HUES6 (cell line): ENCODE results near the gene PCDHA9.
A peak's percentile ranks its signal among the peaks of the same experiment; 100 is the strongest.
"Not testable (repeated sequence)": the region's sequence is repeated elsewhere in the genome, so short reads cannot be mapped to it uniquely, and the experiment has no call there.

Experiments
- H3K27ac ChIP-seq: 2 replicates; pipeline ENCODE4 v1.7.0; 2013; ENCODE audit warnings: low read depth, mild to moderate bottlenecking, low read length, inconsistent platforms
- H3K27me3 ChIP-seq: 2 replicates; pipeline ENCODE4 v1.6.1; 2013; ENCODE audit warnings: low read length; ENCODE audit not compliant: control insufficient read depth, insufficient read depth
- H3K36me3 ChIP-seq: 2 replicates; pipeline ENCODE4 v1.6.1; 2013; ENCODE audit warnings: low read length; ENCODE audit not compliant: control insufficient read depth, insufficient read depth
- H3K4me1 ChIP-seq: 2 replicates; pipeline ENCODE4 v1.6.1; 2013; ENCODE audit warnings: low read length; ENCODE audit not compliant: control insufficient read depth, insufficient read depth
- H3K4me3 ChIP-seq: 2 replicates; pipeline ENCODE4 v1.5.1; 2013; ENCODE audit warnings: low read depth, low read length
- H3K9ac ChIP-seq: one replicate; pipeline ENCODE4 v1.6.1; 2013; ENCODE audit warnings: mild to moderate bottlenecking, low read length
- H3K9me3 ChIP-seq: 2 replicates; pipeline ENCODE4 v1.6.1; 2013; ENCODE audit warnings: low read depth, low read length; ENCODE audit not compliant: control insufficient read depth, insufficient read depth

The PCDHA9 gene

DNA sequence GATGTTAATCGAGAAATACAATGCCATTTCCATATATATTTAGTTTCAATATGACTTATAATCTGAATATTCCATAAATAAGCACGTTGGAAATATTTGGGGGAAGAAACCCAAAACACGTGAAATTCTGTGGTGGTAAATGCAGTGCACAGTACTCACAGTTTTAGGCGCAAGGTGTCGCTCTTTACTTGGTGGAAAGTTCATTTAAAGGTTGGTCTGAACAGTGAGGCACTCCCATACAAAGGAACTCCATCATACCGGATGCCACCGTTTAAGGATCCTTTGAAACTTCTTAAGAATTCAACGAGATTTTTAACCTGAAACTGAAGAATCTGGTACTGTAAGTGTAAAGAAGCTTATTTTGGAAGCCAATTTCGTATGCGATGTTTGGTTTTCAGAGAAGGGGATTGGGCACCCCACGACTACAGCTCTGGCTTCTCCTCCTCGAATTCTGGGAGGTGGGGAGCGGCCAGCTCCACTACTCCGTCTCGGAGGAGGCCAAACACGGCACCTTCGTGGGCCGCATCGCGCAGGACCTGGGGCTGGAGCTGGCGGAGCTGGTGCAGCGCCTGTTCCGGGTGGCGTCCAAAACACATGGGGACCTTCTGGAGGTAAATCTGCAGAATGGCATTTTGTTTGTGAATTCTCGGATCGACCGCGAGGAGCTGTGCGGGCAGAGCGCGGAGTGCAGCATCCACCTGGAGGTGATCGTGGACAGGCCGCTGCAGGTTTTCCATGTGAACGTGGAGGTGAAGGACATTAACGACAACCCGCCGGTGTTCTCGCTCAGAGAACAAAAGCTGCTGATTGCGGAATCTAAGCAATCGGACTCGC lies 20.8 kb downstream of the PCDHA9 start, which contains the start of gene PCDHA11:
Gene PCDHA11, plus strand, starts transcription at position 237 of the 834 bp plus-strand sequence. Its CDS starts 147 bp downstream, at position 384.
- Histone ChIP-seq H3K27me3 (no peaks in the 10 kb centered on the region), H3K4me3 (peak within 1 kb of the TSS; percentile 54), H3K9ac (peak within 1 kb of the TSS; percentile 59), H3K4me1 (no peaks in the 10 kb centered on the region), H3K27ac (no peak within 1 kb of the TSS), H3K9me3 (peaks cover 2% of the 10 kb centered on the region; the same call in 1 of the 2 replicates), H3K36me3 (peaks cover 16% of the 10 kb centered on the region)

- peaks cover 2% of the 10 kb centered on the region; the same call in 1 of the 2 replicates for H3K9me3 ChIP-seq
- H3K36me3 ChIP-seq: peaks cover 16% of the 10 kb centered on the region
- H3K4me1 ChIP-seq: peaks cover 2% of the 10 kb centered on the region; the same call in 1 of the 2 replicates
- H3K27ac ChIP-seq: no peak overlapping the region
- no peaks in the 10 kb centered on the region for H3K27me3 ChIP-seq
- H3K9ac ChIP-seq: no peak overlapping the region
- H3K4me3 ChIP-seq: peak overlapping the region; percentile 54
Measured at GRCh38 chr5:140869555-140869886, 21.3 kb downstream of the PCDHA9 start.

GRCh38 chr5:140870221-140871201 lies 22.3 kb downstream of the PCDHA9 start:
- H3K4me1 ChIP-seq: peaks cover 3% of the 10 kb centered on the region; the same call in 1 of the 2 replicates

GRCh38 chr5:140875085-140876065 lies 27.2 kb downstream of the PCDHA9 start, which contains the start of gene PCDHA12:
PCDHA12 (plus strand) TSS chr5:140875308; CDS start chr5:140875473, 165 bp downstream.
- Histone ChIP-seq H3K27me3 (no peaks in the 10 kb centered on the region), H3K9me3 (no peaks in the 10 kb centered on the region), H3K4me1 (peaks cover 3% of the 10 kb centered on the region; the same call in 1 of the 2 replicates), H3K36me3 (peaks cover 11% of the 10 kb centered on the region; the same call in 1 of the 2 replicates), H3K9ac (peak within 1 kb of the TSS; percentile 90), H3K4me3 (peak within 1 kb of the TSS; percentile 89), H3K27ac (peak within 1 kb of the TSS; percentile 74; the same call in 1 of the 2 replicates)

More at GRCh38 chr5:140870221-140871201, 22.3 kb downstream of the PCDHA9 start:
- Histone ChIP-seq H3K36me3 (peaks cover 16% of the 10 kb centered on the region), H3K9ac (no peak overlapping the region), H3K27ac (no peak overlapping the region), H3K27me3 (no peaks in the 10 kb centered on the region), H3K4me3 (no peak overlapping the region), H3K9me3 (peaks cover 2% of the 10 kb centered on the region; the same call in 1 of the 2 replicates)

GRCh38 chr5:140876541-140877261 lies 28.5 kb downstream of the PCDHA9 start:
- H3K27me3 ChIP-seq, H3K27ac ChIP-seq, H3K4me1 ChIP-seq, H3K9me3 ChIP-seq, H3K9ac ChIP-seq, H3K4me3 ChIP-seq, H3K36me3 ChIP-seq: not testable (repeated sequence)

GRCh38 chr5:140877262-140877581 lies 29.0 kb downstream of the PCDHA9 start:
- Histone ChIP-seq H3K4me3 (no peak overlapping the region), H3K4me1 (peaks cover 3% of the 10 kb centered on the region; the same call in 1 of the 2 replicates), H3K9ac (no peak overlapping the region), H3K9me3 (no peaks in the 10 kb centered on the region), H3K27me3 (no peaks in the 10 kb centered on the region), H3K27ac (no peak overlapping the region), H3K36me3 (0 out of 2 replicates have a peak, but pooled peaks cover 2% of the 10 kb centered on the region)

DNA sequence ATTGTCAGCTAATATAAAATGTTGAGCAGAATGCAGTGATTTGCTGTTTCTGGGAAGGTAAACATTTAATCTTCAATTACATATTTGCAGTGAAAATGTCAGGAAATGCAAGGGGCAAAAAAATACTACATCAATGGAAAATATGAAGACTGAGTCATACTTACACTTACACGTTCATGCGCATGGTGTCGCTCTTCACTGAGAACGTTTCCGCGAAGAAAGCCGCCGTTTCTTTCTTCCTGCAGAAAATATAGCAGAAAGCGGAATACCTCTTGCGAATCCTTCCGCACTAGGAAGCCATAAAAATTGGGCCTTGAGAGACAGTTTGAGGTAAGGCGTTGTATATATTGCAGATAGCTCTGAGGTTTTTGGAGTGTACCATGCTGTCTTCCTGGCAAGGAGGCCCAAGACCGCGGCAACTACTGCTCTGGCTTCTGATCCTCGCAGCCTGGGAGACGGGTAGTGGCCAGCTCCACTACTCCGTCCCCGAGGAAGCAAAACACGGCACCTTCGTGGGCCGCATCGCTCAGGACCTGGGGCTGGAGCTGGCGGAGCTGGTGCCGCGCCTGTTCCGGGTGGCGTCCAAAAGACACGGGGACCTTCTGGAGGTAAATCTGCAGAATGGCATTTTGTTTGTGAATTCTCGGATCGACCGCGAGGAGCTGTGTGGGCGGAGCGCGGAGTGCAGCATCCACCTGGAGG lies 33.9 kb downstream of the PCDHA9 start, which contains the start of gene PCDHA13:
Gene PCDHA13, plus strand, starts transcription at position 236 of the 702 bp plus-strand sequence. Its CDS starts 145 bp downstream, at position 381.
- Histone ChIP-seq H3K9me3 (no peaks in the 10 kb centered on the region), H3K4me3 (peak within 1 kb of the TSS; percentile 55), H3K36me3 (0 out of 2 replicates have a peak, but pooled peaks cover 2% of the 10 kb centered on the region), H3K27me3 (no peaks in the 10 kb centered on the region), H3K4me1 (no peaks in the 10 kb centered on the region), H3K9ac (peak within 1 kb of the TSS; percentile 47), H3K27ac (no peak within 1 kb of the TSS)

- H3K4me1 ChIP-seq: no peaks in the 10 kb centered on the region
- H3K27me3 ChIP-seq: no peaks in the 10 kb centered on the region
- H3K36me3 ChIP-seq: 0 out of 2 replicates have a peak, but pooled peaks cover under 1% of the 10 kb centered on the region
- H3K27ac ChIP-seq: no peak overlapping the region
- peak overlapping the region; percentile 55 for H3K4me3 ChIP-seq
- H3K9me3 ChIP-seq: no peaks in the 10 kb centered on the region
- no peak overlapping the region for H3K9ac ChIP-seq
Measured at GRCh38 chr5:140882591-140882899, 34.4 kb downstream of the PCDHA9 start.

- no peak overlapping the region for H3K27ac ChIP-seq
- no peak overlapping the region for H3K4me3 ChIP-seq
- H3K9me3 ChIP-seq: no peaks in the 10 kb centered on the region
- no peaks in the 10 kb centered on the region for H3K36me3 ChIP-seq
- H3K4me1 ChIP-seq: no peaks in the 10 kb centered on the region
- H3K27me3 ChIP-seq: no peaks in the 10 kb centered on the region
- no peak overlapping the region for H3K9ac ChIP-seq
Measured at GRCh38 chr5:140883373-140883772, 35.2 kb downstream of the PCDHA9 start.
